Ascending aorta (tissue), 2 donors: ENCODE results near the gene CDC14B. TPM values are rescaled to one million over a fixed set of nuclear protein-coding genes. Genes with fewer than 3 reads are reported as not detected.

Experiments used
- DNase-seq, 2 donors: peaks; one replicate each; pipeline ENCODE4 v3.0.0-alpha.2; 2019; ENCODE audit warnings: low spot score in 2 of 2
- H3K27ac ChIP-seq, 2 donors: fragments of 200-600 bp; sonication (generic); one replicate each; pipeline ENCODE4 v1.5.1; 2016 to 2017; ENCODE audit warnings: mild to moderate bottlenecking in 1 of 2
- H3K27me3 ChIP-seq: fragments of 200-600 bp; sonication (generic); one replicate; pipeline ENCODE4 v1.5.1; 2017
- H3K36me3 ChIP-seq, 2 donors: fragments of 200-600 bp; sonication (generic); one replicate each; pipeline ENCODE4 v1.5.1; 2016
- H3K4me1 ChIP-seq, 2 donors: fragments of 200-600 bp; sonication (generic); one replicate each; pipeline ENCODE4 v1.5.1; 2016 to 2017; ENCODE audit warnings: mild to moderate bottlenecking in 1 of 2
- H3K4me3 ChIP-seq, 2 donors: fragments of 200-600 bp; sonication (generic); one replicate each; pipeline ENCODE4 v1.5.1; 2016 to 2017; ENCODE audit warnings: mild to moderate bottlenecking in 1 of 2
- H3K9me3 ChIP-seq, 2 donors: fragments of 200-600 bp; sonication (generic); one replicate each; pipeline ENCODE4 v1.5.1; 2016
- intact Hi-C: fragments of 100-400 bp; cut with DNase I; formaldehyde crosslinking; loops from one replicate; pipeline ENCODE4 v1.15.1; 2023
- total RNA-seq: library from RNA; depleted of rRNA; stranded (reverse); fragments of >200 nt; gene quantifications from one replicate; pipeline ENCODE4 v1.1.0, GENCODE V29; 2016
- TF ChIP-seq, protein P1 (sequence below), 3 experiments: fragments of 200-600 bp in 2 of 3; fragments of 450-650 bp in 1 of 3; sonication (generic) in 2 of 3; IDR thresholded peaks; one replicate each; pipeline ENCODE4 v1.5.1; 2016 to 2019; ENCODE audit warnings: antibody characterized with exemption in 3 of 3, mild to moderate bottlenecking in 1 of 3, moderate library complexity in 1 of 3

CDC14B gene
- total RNA-seq, 1 donor from 2014 or later, result 47.8 TPM

DNA sequence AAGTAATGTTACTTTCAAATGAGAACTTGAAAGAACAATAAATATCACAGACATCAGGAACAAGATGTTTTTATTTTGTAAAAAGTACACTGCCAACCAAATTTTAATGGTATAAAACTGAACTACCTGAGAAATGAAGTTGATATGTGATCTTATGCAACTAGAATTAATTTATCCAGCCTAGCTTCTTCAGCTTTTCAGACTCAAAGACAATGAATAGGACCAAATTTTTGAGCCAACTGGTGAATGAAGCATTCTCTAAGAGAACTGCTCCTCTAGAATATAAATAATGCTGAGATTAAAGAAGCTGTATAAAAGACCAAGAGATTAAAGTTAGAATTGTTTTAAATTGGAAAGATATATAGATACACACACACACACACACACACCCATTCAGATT, 9.9 kb downstream of the CDC14B start:
- H3K9me3 ChIP-seq, result no peaks in the 10 kb centered on the region
- no peaks in the 10 kb centered on the region for H3K27me3 ChIP-seq
- TF ChIP-seq, protein P1, sequence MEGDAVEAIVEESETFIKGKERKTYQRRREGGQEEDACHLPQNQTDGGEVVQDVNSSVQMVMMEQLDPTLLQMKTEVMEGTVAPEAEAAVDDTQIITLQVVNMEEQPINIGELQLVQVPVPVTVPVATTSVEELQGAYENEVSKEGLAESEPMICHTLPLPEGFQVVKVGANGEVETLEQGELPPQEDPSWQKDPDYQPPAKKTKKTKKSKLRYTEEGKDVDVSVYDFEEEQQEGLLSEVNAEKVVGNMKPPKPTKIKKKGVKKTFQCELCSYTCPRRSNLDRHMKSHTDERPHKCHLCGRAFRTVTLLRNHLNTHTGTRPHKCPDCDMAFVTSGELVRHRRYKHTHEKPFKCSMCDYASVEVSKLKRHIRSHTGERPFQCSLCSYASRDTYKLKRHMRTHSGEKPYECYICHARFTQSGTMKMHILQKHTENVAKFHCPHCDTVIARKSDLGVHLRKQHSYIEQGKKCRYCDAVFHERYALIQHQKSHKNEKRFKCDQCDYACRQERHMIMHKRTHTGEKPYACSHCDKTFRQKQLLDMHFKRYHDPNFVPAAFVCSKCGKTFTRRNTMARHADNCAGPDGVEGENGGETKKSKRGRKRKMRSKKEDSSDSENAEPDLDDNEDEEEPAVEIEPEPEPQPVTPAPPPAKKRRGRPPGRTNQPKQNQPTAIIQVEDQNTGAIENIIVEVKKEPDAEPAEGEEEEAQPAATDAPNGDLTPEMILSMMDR (IDR thresholded peaks at IDR 0.05), result no peak
- intact Hi-C loops, result loop anchor here (10.0 kb wide), 1 partner anchor 125 kb away; no protein-coding TSS in a partner anchor
- H3K4me3 ChIP-seq, result no peak overlapping the region
- H3K36me3 ChIP-seq, result no peaks in the 10 kb centered on the region
- no peak for DNase-seq
- no peak overlapping the region for H3K27ac ChIP-seq
- peaks cover 0 to 29% of the 10 kb centered on the region in 2 donors for H3K4me1 ChIP-seq

DNA sequence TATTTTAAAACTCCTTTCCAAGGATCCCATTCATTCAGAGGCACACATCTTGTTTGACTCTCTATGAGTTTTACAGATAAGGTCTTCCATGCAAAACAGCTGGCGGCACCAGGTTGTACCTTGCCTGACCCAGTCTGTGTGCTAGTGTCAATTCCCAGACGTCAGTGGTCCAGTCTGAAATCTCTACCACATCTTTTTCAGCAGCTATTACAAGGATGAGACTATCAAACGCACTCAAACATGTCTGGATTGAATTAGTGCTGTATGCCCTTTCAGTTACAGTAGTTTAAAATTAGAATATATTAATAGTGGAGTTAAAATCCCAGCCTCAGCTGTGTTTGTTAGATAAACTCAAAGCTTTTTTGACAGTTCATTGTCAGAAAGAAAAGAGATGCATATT, 11.7 kb downstream of the CDC14B start:
- H3K27ac ChIP-seq, result no peak overlapping the region
- no peak overlapping the region for H3K4me3 ChIP-seq
- no peak for DNase-seq
- H3K4me1 ChIP-seq, result peaks cover 0 to 43% of the 10 kb centered on the region in 2 donors
- intact Hi-C loops, result no loop called here
- no peaks in the 10 kb centered on the region for H3K27me3 ChIP-seq
- H3K9me3 ChIP-seq, result no peaks in the 10 kb centered on the region
- no peaks in the 10 kb centered on the region for H3K36me3 ChIP-seq
- TF ChIP-seq, protein P1 (IDR thresholded peaks at IDR 0.05), result no peak

DNA sequence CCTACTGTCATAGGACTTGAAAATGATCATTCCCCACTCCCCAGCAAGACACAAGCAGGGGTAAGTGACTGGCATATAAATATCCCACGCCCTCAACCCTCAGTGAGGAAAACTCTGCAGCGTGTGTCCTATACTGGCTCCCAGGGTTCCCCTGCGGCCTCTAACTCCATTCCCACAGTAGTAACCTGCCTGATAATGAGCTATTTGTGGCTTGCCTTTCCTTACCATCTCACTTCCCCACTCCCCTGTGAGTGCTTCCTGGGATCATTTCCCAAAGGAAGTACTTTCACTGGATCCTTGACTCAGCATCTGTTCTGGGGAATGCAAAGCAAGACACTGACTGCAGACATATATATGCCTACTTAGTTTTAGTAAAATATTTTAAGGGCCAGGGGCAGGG, 14.3 kb downstream of the CDC14B start:
- TF ChIP-seq, protein P1 (IDR thresholded peaks at IDR 0.05), result no peak
- intact Hi-C loops, result no loop called here
- H3K27me3 ChIP-seq, result no peaks in the 10 kb centered on the region
- H3K36me3 ChIP-seq, result no peaks in the 10 kb centered on the region
- H3K4me1 ChIP-seq, result peaks cover 0 to 19% of the 10 kb centered on the region in 2 donors
- no peak overlapping the region for H3K27ac ChIP-seq
- DNase-seq, result no peak
- H3K9me3 ChIP-seq, result no peaks in the 10 kb centered on the region
- no peak overlapping the region for H3K4me3 ChIP-seq

DNA sequence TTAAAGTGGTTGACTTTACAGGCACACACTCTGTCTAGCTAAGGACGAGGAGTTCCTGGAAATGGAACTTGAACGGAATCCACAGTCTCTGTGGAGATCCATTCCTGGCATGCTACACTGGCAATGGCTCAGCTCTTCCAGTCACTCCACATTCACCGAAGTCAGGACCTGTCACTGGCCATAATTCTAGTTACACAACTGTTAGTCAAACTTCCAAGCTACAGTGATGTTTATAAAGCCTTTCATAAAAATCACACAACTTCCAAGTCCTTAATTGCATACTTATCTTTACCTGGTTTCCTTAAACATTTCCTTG, 15.7 kb downstream of the CDC14B start:
- Histone ChIP-seq H3K27ac (peak overlapping the region; percentile 42 to 45), H3K27me3 (no peaks in the 10 kb centered on the region), H3K36me3 (no peaks in the 10 kb centered on the region), H3K9me3 (no peaks in the 10 kb centered on the region), H3K4me1 (peaks cover 0 to 15% of the 10 kb centered on the region in 2 donors), H3K4me3 (no peak overlapping the region)
- intact Hi-C loops, result no loop called here
- TF ChIP-seq, protein P1 (IDR thresholded peaks at IDR 0.05), result no peak
- DNase-seq, result peak in 1 of 2 donors; percentile 77

DNA sequence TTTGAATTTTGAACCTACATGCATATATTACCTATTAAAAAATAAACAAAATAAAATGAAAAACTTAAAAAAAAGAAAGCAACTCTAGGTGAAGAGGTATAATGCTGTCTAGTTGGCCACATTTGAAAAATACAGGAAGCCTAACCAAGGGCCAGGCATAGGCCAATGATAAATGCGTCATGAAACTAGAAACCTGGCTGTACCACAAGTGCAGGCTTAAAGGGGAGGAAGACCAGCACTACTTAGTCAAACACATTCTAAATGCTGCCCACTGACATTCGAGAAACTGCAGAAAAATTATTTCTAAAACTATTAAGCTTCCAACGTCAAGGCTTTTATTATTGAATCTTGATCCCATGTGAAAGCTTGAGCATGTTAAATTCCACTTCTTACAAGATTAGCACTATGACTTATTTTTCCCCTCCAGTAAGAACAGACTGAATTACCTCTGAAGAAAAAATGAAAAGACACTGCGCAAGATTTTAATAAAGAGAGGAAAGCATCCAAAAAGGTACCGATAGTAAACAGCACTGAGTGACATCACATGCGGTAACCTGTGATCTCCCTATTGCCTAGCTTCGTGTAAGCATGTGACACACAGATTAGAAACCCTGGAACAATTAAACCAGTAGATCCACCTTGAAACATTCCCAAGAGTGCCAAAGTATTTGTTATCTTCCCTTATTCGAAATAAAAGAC, 16.2 kb downstream of the CDC14B start:
- H3K36me3 ChIP-seq, result no peaks in the 10 kb centered on the region
- intact Hi-C loops, result no loop called here
- no peak overlapping the region for H3K4me3 ChIP-seq
- H3K4me1 ChIP-seq, result peaks cover 0 to 15% of the 10 kb centered on the region in 2 donors
- peak overlapping the region; percentile 42 to 45 for H3K27ac ChIP-seq
- no peaks in the 10 kb centered on the region for H3K9me3 ChIP-seq
- TF ChIP-seq, protein P1 (IDR thresholded peaks at IDR 0.05), result no peak
- no peak for DNase-seq
- no peaks in the 10 kb centered on the region for H3K27me3 ChIP-seq
